ENCODE data around the gene SFXN5.

DNA sequence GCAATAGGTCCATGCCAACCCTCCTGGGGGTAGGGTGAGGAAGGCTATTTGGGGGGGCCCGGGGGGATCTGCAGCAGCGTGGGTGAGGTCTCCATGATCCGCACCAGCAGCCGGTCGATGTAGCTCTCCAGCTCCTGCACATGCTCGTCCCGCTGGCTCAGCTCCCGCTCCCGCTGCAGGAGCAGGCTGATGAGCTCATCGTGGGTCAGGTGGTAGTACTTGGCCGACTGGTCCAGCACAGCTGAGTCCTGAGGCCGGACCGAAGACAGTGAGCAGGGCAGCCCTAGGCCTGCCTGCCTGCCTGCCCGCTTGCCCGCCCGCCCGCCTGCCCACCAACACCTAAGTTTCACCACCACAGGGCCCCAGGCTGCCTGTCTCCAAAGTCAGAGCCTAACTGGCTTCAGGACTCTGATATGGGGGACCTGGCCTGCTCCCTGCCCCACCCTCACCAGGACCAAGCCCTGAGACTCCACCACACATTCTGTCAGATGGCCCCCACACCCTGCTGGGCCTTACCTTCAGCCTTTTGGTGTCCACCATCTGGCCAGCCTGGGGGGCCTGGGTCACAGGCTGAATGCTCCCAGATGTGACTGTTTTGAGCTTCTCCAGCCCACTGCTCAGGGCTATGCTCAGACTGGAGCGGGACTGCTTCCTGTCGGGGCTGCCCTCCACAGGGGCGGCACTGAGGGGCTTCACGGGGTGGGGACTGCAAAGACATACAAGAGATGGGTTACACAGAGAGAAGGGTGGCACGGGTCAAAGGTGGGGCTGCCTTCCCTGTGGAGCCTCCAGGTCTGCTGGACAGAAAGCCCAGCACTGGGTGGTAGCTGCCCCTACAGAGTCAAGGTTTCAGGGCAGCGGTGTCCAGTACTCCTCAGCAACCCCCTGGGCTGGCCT, 4.2 kb upstream of the SFXN5 start:
- no peak for TF ChIP-seq EZH2 (IDR thresholded peaks at IDR 0.05; ENCODE audit: insufficient read depth, poor library complexity, severe bottlenecking)
- TF ChIP-seq EZH2phosphoT487 (IDR thresholded peaks at IDR 0.05; ENCODE audit: insufficient read depth, low read depth), result no peak
